K562 (cell line): ENCODE results near the gene MOGAT2. TPM values are rescaled to one million over a fixed set of nuclear protein-coding genes. Genes with fewer than 3 reads are reported as not detected.

Experiments
- ATAC-seq: fragments of 200-7000 bp; cut with Tn5 transposase; 3 replicates; pipeline ENCODE4 v1.9.1; 2020; ENCODE audit warnings: moderate library complexity
- Bru-seq: library from RNA; stranded (reverse); fragments of 400-500 nt; gene quantifications from one replicate; lab custom pipeline; 2021; lab: Mats Ljungman, UMichigan
- BruChase-seq, 2 experiments: library from RNA; stranded (reverse); fragments of 400-500 nt; gene quantifications; one replicate each; lab custom pipeline; 2021; lab: Mats Ljungman, UMichigan
- BruUV-seq: library from RNA; stranded (reverse); fragments of 400-500 nt; replicated peaks from 2 replicates; lab custom pipeline; 2021; lab: Mats Ljungman, UMichigan
- CTCF ChIA-PET: fragments of 300-600 bp; formaldehyde crosslinking; extraction: SDS; loops from one replicate; lab custom pipeline; 2021; ENCODE audit warnings: low intra/inter-chr PET ratio; lab: Yijun Ruan, JAX
- POLR2A ChIA-PET: fragments of 300-600, 350-650 bp; sonication (Branson Sonifier 250); formaldehyde crosslinking; extraction: SDS; loops from one replicate; lab custom pipeline; 2021; ENCODE audit warnings: antibody characterized with exemption, inconsistent platforms; lab: Yijun Ruan, JAX
- DNase-seq, 4 experiments: peaks; one replicate each; pipeline versions ENCODE4 v3.0.0 to v3.0.0-alpha.2; 2011 to 2018; ENCODE audit warnings: low spot score in 3 of 4, mixed read lengths in 3 of 4; ENCODE audit errors: extremely low read depth in 1 of 4
- FAIRE-seq: peaks from 2 replicates; lab custom pipeline; 2011; peaks lifted over from hg19 to GRCh38; lab: Jason Lieb, UNC
- H2AFZ ChIP-seq: 2 replicates; pipeline ENCODE4 v1.6.0; 2011; ENCODE audit warnings: low read depth, low read length, control low read depth, inconsistent platforms
- H3K27ac ChIP-seq: fragments of 200-600 bp; 3 replicates; pipeline ENCODE4 v1.8.0; 2011; ENCODE audit warnings: low read depth, mild to moderate bottlenecking, control low read depth, inconsistent platforms, low read length, moderate library complexity, mixed read lengths; ENCODE audit errors: extremely low read depth
- H3K27me3 ChIP-seq, 2 experiments: fragments of 300-600 bp in 1 of 2; 2 replicates in 1 of 2; 3 replicates in 1 of 2; pipeline versions ENCODE4 v1.6.0 to v1.8.0; 2011; ENCODE audit warnings: inconsistent platforms in 2 of 2, low read length in 2 of 2, mild to moderate bottlenecking in 1 of 2, mixed read lengths in 1 of 2, moderate library complexity in 1 of 2; ENCODE audit not compliant: control insufficient read depth in 2 of 2, insufficient read depth in 2 of 2
- H3K36me3 ChIP-seq: fragments of 300-600 bp; 3 replicates; pipeline ENCODE4 v1.8.0; 2011; ENCODE audit warnings: mild to moderate bottlenecking, low read length, inconsistent platforms; ENCODE audit not compliant: control insufficient read depth, insufficient read depth
- H3K4me1 ChIP-seq, 2 experiments: fragments of 200-600 bp in 1 of 2; replicated peaks in 1 of 2; 2 replicates in 1 of 2; 3 replicates in 1 of 2; pipeline versions ENCODE4 v1.5.1 to v1.8.0; 2011; ENCODE audit warnings: inconsistent platforms in 2 of 2, low read length in 2 of 2, mild to moderate bottlenecking in 1 of 2, mixed read lengths in 1 of 2, moderate library complexity in 1 of 2; ENCODE audit not compliant: control insufficient read depth in 2 of 2, insufficient read depth in 2 of 2
- H3K4me2 ChIP-seq: 2 replicates; pipeline ENCODE4 v1.6.1; 2011; ENCODE audit warnings: low read length, control low read depth, inconsistent platforms, mixed read lengths; ENCODE audit not compliant: insufficient read depth
- H3K4me3 ChIP-seq: fragments of 200-600 bp; sonication (generic), shearing (Covaris generic); 2 replicates; pipeline ENCODE4 v1.5.1; 2016; ENCODE audit warnings: control low read depth, inconsistent platforms
- H3K79me2 ChIP-seq: fragments of 200-600 bp; 3 replicates; pipeline ENCODE4 v1.8.0; 2011; ENCODE audit warnings: low read length, inconsistent platforms; ENCODE audit not compliant: control insufficient read depth, insufficient read depth
- H3K9ac ChIP-seq, 2 experiments: 2 replicates each; pipeline versions ENCODE4 v1.6.0 to v1.6.1; 2011; ENCODE audit warnings: low read depth in 2 of 2, low read length in 2 of 2, control low read depth in 1 of 2, inconsistent platforms in 1 of 2, mild to moderate bottlenecking in 1 of 2, mixed read lengths in 1 of 2; ENCODE audit not compliant: insufficient read depth in 1 of 2
- H3K9me1 ChIP-seq: one replicate; pipeline ENCODE4 v1.6.0; 2011; ENCODE audit warnings: inconsistent platforms, mild to moderate bottlenecking, low read length, moderate library complexity; ENCODE audit not compliant: control insufficient read depth, insufficient read depth
- H3K9me3 ChIP-seq: replicated peaks from 2 replicates; pipeline ENCODE4 v1.5.1; 2011; ENCODE audit warnings: low read depth, low read length, inconsistent platforms; ENCODE audit not compliant: control insufficient read depth, insufficient read depth
- H4K20me1 ChIP-seq: replicated peaks from 2 replicates; pipeline ENCODE4 v1.6.1; 2011; ENCODE audit warnings: low read length, inconsistent platforms, mixed read lengths; ENCODE audit not compliant: control insufficient read depth, insufficient read depth
- ATF1 ChIP-seq, 2 experiments: fragments of 450-650 bp in 1 of 2; IDR thresholded peaks; 2 replicates each; pipeline ENCODE4 v1.6.1; 2016; ENCODE audit warnings: missing compliant biosample characterization in 1 of 2, missing genetic modification characterization in 1 of 2
- BDP1 ChIP-seq: IDR thresholded peaks from 3 replicates; pipeline ENCODE4 v1.6.1; 2011; ENCODE audit not compliant: insufficient read length, insufficient read depth
- CHCHD3 ChIP-seq: fragments of 250-450 bp; sonication (Bioruptor Pico); IDR thresholded peaks from 2 replicates; pipeline ENCODE4 v2.1.2; 2022; ENCODE audit warnings: mild to moderate bottlenecking
- E2F4 ChIP-seq: sonication (generic); formaldehyde crosslinking; IDR thresholded peaks from 2 replicates; pipeline ENCODE4 v1.8.0; 2022; ENCODE audit warnings: mild to moderate bottlenecking, low read depth, missing genetic modification reagents
- FOXM1 ChIP-seq, 2 experiments: fragments of 450-650 bp in 1 of 2; sonication (generic) in 1 of 2; formaldehyde crosslinking in 1 of 2; IDR thresholded peaks; 2 replicates each; pipeline versions ENCODE4 v1.6.1 to v1.9.0; 2017 to 2022; ENCODE audit warnings: low read depth in 2 of 2, mild to moderate bottlenecking in 2 of 2, missing genetic modification reagents in 1 of 2, moderate library complexity in 1 of 2
- HMBOX1 ChIP-seq: sonication (generic); IDR thresholded peaks from 2 replicates; pipeline ENCODE4 v1.6.1; 2016
- HNRNPK ChIP-seq: fragments of 200-400 bp; formaldehyde crosslinking; IDR thresholded peaks from one replicate; pipeline ENCODE4 v1.6.1; 2018; ENCODE audit warnings: mild to moderate bottlenecking, low read depth, low read length; ENCODE audit not compliant: poor library complexity, severe bottlenecking
- HNRNPL ChIP-seq: fragments of 200-400 bp; formaldehyde crosslinking; IDR thresholded peaks from 2 replicates; pipeline ENCODE4 v1.6.1; 2017; ENCODE audit warnings: low read depth, mild to moderate bottlenecking, low read length
- MAFK ChIP-seq: IDR thresholded peaks from 2 replicates; pipeline ENCODE4 v1.6.1; 2011; ENCODE audit warnings: low read length, improper control_type of control experiment
- SIN3B ChIP-seq: fragments of 450-650 bp; IDR thresholded peaks from 2 replicates; pipeline ENCODE4 v1.6.1; 2017; ENCODE audit warnings: low read depth, mild to moderate bottlenecking, moderate library complexity
- SRSF3 ChIP-seq: fragments of 200-400 bp; formaldehyde crosslinking; IDR thresholded peaks from 2 replicates; pipeline ENCODE4 v1.6.1; 2016; ENCODE audit warnings: mild to moderate bottlenecking, low read length, moderate library complexity; ENCODE audit not compliant: insufficient read depth
- SRSF9 ChIP-seq: fragments of 200-400 bp; formaldehyde crosslinking; IDR thresholded peaks from 2 replicates; pipeline ENCODE4 v1.6.1; 2017; ENCODE audit warnings: low read depth, low read length, borderline replicate concordance
- ZNF699 ChIP-seq: fragments of 250-450 bp; sonication (Bioruptor Pico); IDR thresholded peaks from 2 replicates; pipeline ENCODE4 v1.8.0; 2021; ENCODE audit warnings: mild to moderate bottlenecking, moderate library complexity; ENCODE audit not compliant: insufficient replicate concordance
- WGBS: fragments of 100-300 bp; shearing (Covaris generic); methylation state at CpG from one replicate; pipeline ENCODE4 v1.1.6; 2016; ENCODE audit warnings: low coverage, mixed read lengths; ENCODE audit not compliant: insufficient coverage; ENCODE audit errors: missing lambda C conversion rate; 5-methylcytosine and 5-hydroxymethylcytosine counted together
- in situ Hi-C: fragments of 300-500 bp; cut with MboI; formaldehyde crosslinking; loops from 4 replicates; pipeline ENCODE4 v1.15.0; 2018; ENCODE audit warnings: inconsistent platforms, mixed read lengths
- intact Hi-C: fragments of 100-400 bp; cut with micrococcal nuclease; formaldehyde crosslinking; loops from 2 replicates; pipeline ENCODE4 v1.14.2; 2022
- long read RNA-seq, 3 experiments: library from polyadenylated mRNA in 2 of 3; library from RNA in 1 of 3; unstranded in 2 of 3; stranded (forward) in 1 of 3; transcript quantifications; one replicate each; pipeline ENCODE4 v2.0.0, GENCODE V29; 2019 to 2022
- polyA minus RNA-seq, 3 experiments: library from RNA; depleted of rRNA, polyadenylated mRNA; stranded (reverse); fragments of >200 nt; gene quantifications; 2 replicates each; pipeline ENCODE4 v1.2.3, GENCODE V29; 2011
- polyA plus RNA-seq, 8 experiments: library from polyadenylated mRNA; depleted of rRNA in 4 of 8; stranded (reverse) in 5 of 8; unstranded in 3 of 8; fragments of >200 nt; fragmentation: Nextera tagmentation in 2 of 8; fragmentation: Illumina TruSeq in 1 of 8; extraction: Ambion mirVana in 2 of 8; extraction: Trizol in 1 of 8; gene quantifications; 2 replicates each; pipeline versions ENCODE4 v1.2.1 to v1.2.3, GENCODE V29; 2011 to 2014; ENCODE audit warnings: inconsistent platforms in 1 of 8, missing spikeins in 1 of 8
- total RNA-seq, 7 experiments: library from RNA; depleted of rRNA in 6 of 7; stranded (reverse); fragments of >200 nt in 6 of 7; fragmentation: Illumina TruSeq in 2 of 7; extraction: Trizol in 2 of 7; gene quantifications; 2 replicates each; pipeline versions ENCODE4 v1.2.1 to v1.2.3, GENCODE V29; 2011 to 2021; ENCODE audit warnings: low replicate concordance in 1 of 7
- TF ChIP-seq, protein P1 (sequence below): sonication (generic); formaldehyde crosslinking; IDR thresholded peaks from 2 replicates; pipeline ENCODE4 v1.8.1; 2023; ENCODE audit warnings: mild to moderate bottlenecking, missing genetic modification reagents, moderate library complexity

MOGAT2 gene
- total RNA-seq (2011; cell fraction: chromatin; rRNA removed; ENCODE audit: low replicate concordance) = not detected in 2 replicates
- not detected in 2 replicates for total RNA-seq (2011; cell fraction: nucleolus; rRNA removed)
- total RNA-seq (2011; cell fraction: nucleoplasm; rRNA removed) = not detected in 2 replicates
- 0.09 TPM in 1 of 2 replicates, not detected in the other for total RNA-seq (2014; rRNA removed)
- total RNA-seq (2014; rRNA removed; fragmentation: Illumina TruSeq; extraction: Trizol) = not detected in 2 replicates
- not detected in 2 replicates for total RNA-seq (2015; rRNA removed; fragmentation: Illumina TruSeq; extraction: Trizol)
- 0.09 TPM in 1 of 2 replicates, not detected in the other for total RNA-seq (2021)
- polyA plus RNA-seq (2011; rRNA removed) = not detected in 2 replicates
- polyA plus RNA-seq (2011; cell fraction: cytosol; rRNA removed) = not detected in 2 replicates
- polyA plus RNA-seq (2011; cell fraction: nucleus; rRNA removed) = not detected in 2 replicates
- polyA plus RNA-seq (2012) = not detected in 2 replicates
- polyA plus RNA-seq (2014; fragmentation: Illumina TruSeq; extraction: Trizol) = not detected in 2 replicates
- not detected for polyA plus RNA-seq (2014; fragmentation: Nextera tagmentation; extraction: Ambion mirVana)
- polyA plus RNA-seq (2014; rRNA removed) = not detected in 2 replicates
- not detected in 2 replicates for polyA minus RNA-seq (2011; rRNA and poly(A)+ RNA removed)
- polyA minus RNA-seq (2011; cell fraction: cytosol; rRNA and poly(A)+ RNA removed) = not detected in 2 replicates
- polyA minus RNA-seq (2011; cell fraction: nucleus; rRNA and poly(A)+ RNA removed) = not detected in 2 replicates
- not detected for Bru-seq, nascent RNA
- percentile 6 among the genes with signal in this experiment for BruChase-seq, experiment 1, labeled RNA remaining after a 2-hour chase
- not detected for BruChase-seq, experiment 2, labeled RNA remaining after a 6-hour chase
- long read RNA-seq, experiment 1 = 0 reads
- long read RNA-seq, experiment 2 = 0 reads
- long read RNA-seq, experiment 3 = 0 reads

- POLR2A ChIA-PET = no interaction called here
- no TSS peak for BruUV-seq
- Histone ChIP-seq H3K4me3 (no peak within 1 kb of the TSS), H3K27ac (no peak within 1 kb of the TSS), H3K9me1 (no peaks in the 10 kb centered on the region), H3K4me1 (peaks cover 6 to 13% of the 10 kb centered on the region in 2 experiments; a peak in 3 of 5 replicates), H3K9me3 (no peaks in the 10 kb centered on the region), H4K20me1 (no peaks in the 10 kb centered on the region), H3K4me2 (no peak within 1 kb of the TSS), H3K79me2 (no peaks in the 10 kb centered on the region), H3K36me3 (no peaks in the 10 kb centered on the region), H2AFZ (no peak within 1 kb of the TSS), H3K9ac (peak within 1 kb of the TSS in 1 of 2 experiments; percentile 54; a peak in 1 of 4 replicates), H3K27me3 (peaks cover 0 to 11% of the 10 kb centered on the region in 2 experiments; a peak in 2 of 5 replicates)
- in situ Hi-C loops = no loop called here
- CTCF ChIA-PET = no interaction called here
- intact Hi-C loops = no loop called here
- FAIRE-seq (no peak), DNase-seq (no peak), ATAC-seq (no peak)
- WGBS = 13% methylated on average over 13 of the region's 13 CpGs
- TF ChIP-seq, protein P1, sequence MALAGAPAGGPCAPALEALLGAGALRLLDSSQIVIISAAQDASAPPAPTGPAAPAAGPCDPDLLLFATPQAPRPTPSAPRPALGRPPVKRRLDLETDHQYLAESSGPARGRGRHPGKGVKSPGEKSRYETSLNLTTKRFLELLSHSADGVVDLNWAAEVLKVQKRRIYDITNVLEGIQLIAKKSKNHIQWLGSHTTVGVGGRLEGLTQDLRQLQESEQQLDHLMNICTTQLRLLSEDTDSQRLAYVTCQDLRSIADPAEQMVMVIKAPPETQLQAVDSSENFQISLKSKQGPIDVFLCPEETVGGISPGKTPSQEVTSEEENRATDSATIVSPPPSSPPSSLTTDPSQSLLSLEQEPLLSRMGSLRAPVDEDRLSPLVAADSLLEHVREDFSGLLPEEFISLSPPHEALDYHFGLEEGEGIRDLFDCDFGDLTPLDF = no peak
- TF ChIP-seq SIN3B (no peak), ZNF699 (CRISPR knock-in tag) (no peak), ATF1 (CRISPR knock-in tag; IDR thresholded peaks at IDR 0.05) (no peak), ATF1 (tag; IDR thresholded peaks at IDR 0.05) (no peak), HNRNPL (no peak), SRSF3 (no peak), BDP1 (no peak), E2F4 (CRISPR knock-in tag) (no peak), SRSF9 (no peak), HNRNPK (no peak), MAFK (no peak), CHCHD3 (no peak), FOXM1 (IDR thresholded peaks at IDR 0.05; ENCODE audit: low read depth) (no peak), FOXM1 (CRISPR knock-in tag; IDR thresholded peaks at IDR 0.05; ENCODE audit: low read depth) (no peak), HMBOX1 (no peak)
Measured at GRCh38 chr11:75717608-75718418, at the start of gene MOGAT2. Gene MOGAT2, plus strand, starts transcription at chr11:75717838. Its CDS starts 51 bp downstream, at chr11:75717889.
